Stomach (tissue), 9 donors: ENCODE data around the gene RPL22. TPM values are rescaled to one million over a fixed set of nuclear protein-coding genes. Genes with fewer than 3 reads are reported as not detected.

Experiments used
- DNase-seq, 2 donors: peaks; one replicate each; pipeline versions ENCODE4 v3.0.0 to v3.0.0-alpha.2; 2013 to 2019
- H3K27ac ChIP-seq, 5 donors: fragments of 200-600 bp in 4 of 5; sonication (generic) in 4 of 5; one replicate each; pipeline ENCODE4 v1.5.1; 2013 to 2019; ENCODE audit warnings: mild to moderate bottlenecking in 1 of 5, moderate library complexity in 1 of 5
- H3K27me3 ChIP-seq, 3 donors: fragments of 200-600 bp; sonication (generic); one replicate each; pipeline ENCODE4 v1.5.1; 2017 to 2019; ENCODE audit warnings: mixed run types in 1 of 3
- H3K36me3 ChIP-seq, 4 donors: fragments of 200-600 bp; sonication (generic); 1 replicate in 3 of 4; 2 replicates in 1 of 4; pipeline ENCODE4 v1.5.1; 2016 to 2019
- H3K4me1 ChIP-seq, 4 donors: fragments of 200-600 bp; sonication (generic); one replicate each; pipeline ENCODE4 v1.5.1; 2016 to 2019
- H3K4me3 ChIP-seq, 4 donors: fragments of 200-600 bp; sonication (generic) in 3 of 4; one replicate each; pipeline ENCODE4 v1.5.1; 2016 to 2019; ENCODE audit warnings: mild to moderate bottlenecking in 1 of 4
- H3K9me3 ChIP-seq, 4 donors: fragments of 200-600 bp; sonication (generic); one replicate each; pipeline ENCODE4 v1.5.1; 2016 to 2019
- CTCF ChIP-seq, 7 experiments: fragments of 450-650 bp in 4 of 7; fragments of 200-600 bp in 3 of 7; sonication (generic) in 3 of 7; IDR thresholded peaks; one replicate each; pipeline ENCODE4 v1.5.1; 2016 to 2019; ENCODE audit warnings: antibody characterized with exemption in 7 of 7, control low read depth in 2 of 7, mild to moderate bottlenecking in 1 of 7
- EP300 ChIP-seq: sonication (generic); formaldehyde crosslinking; IDR thresholded peaks from one replicate; pipeline ENCODE4 v1.6.1; 2017; ENCODE audit warnings: antibody characterized with exemption
- POLR2A ChIP-seq, 4 donors: fragments of 450-650 bp; IDR thresholded peaks; one replicate each; pipeline ENCODE4 v1.6.1; 2016; ENCODE audit warnings: antibody characterized with exemption in 4 of 4, control low read depth in 2 of 4, mild to moderate bottlenecking in 1 of 4, moderate library complexity in 1 of 4
- POLR2AphosphoS5 ChIP-seq, 3 donors: sonication (generic); formaldehyde crosslinking; IDR thresholded peaks; one replicate each; pipeline ENCODE4 v1.6.1; 2016; ENCODE audit warnings: antibody characterized with exemption in 3 of 3
- WGBS, 5 donors: extraction: QIAGEN DNeasy Blood & Tissue Kit in 3 of 5; methylation state at CpG; one replicate each; pipeline versions ENCODE4 v1.1.5 to v1.1.7; 2013 to 2018; 5-methylcytosine and 5-hydroxymethylcytosine counted together
- intact Hi-C: fragments of 100-400 bp; cut with DNase I; formaldehyde crosslinking; loops from one replicate; pipeline ENCODE4 v1.15.1; 2023; ENCODE audit warnings: low total_unique reads
- polyA plus RNA-seq, 3 donors: library from polyadenylated mRNA; stranded (reverse); fragments of 200-250 nt; gene quantifications; one replicate each; pipeline ENCODE4 v1.2.3, GENCODE V29; 2013
- total RNA-seq, 5 donors: library from RNA; depleted of rRNA; stranded (reverse); fragments of >200 nt; gene quantifications; one replicate each; pipeline versions ENCODE4 v1.1.0 to v1.2.3, GENCODE V29; 2014 to 2016
- donor health status: healthy with polysubstance abuse.
- donor health status: Bipolar disorder and iron deficiency.
- donor health status: healthy.

Gene RPL22
- total and polyA plus RNA-seq, 8 donors = 103 to 718 (median 239) TPM

GRCh38 chr1:6244401-6245049 lies 45.1 kb upstream of the RPL22 start:
- peaks cover 35 to 53% (median 50%) of the 10 kb centered on the region in 4 donors for H3K4me1 ChIP-seq
- DNase-seq = no peak
- peaks cover 22 to 100% (median 86%) of the 10 kb centered on the region in 3 donors for H3K27me3 ChIP-seq
- H3K36me3 ChIP-seq = no peaks in the 10 kb centered on the region
- no peak for TF ChIP-seq EP300
- no peak for TF ChIP-seq CTCF (IDR thresholded peaks at IDR 0.05)
- no peak for TF ChIP-seq POLR2AphosphoS5 (IDR thresholded peaks at IDR 0.05)
- no peak for TF ChIP-seq POLR2A (IDR thresholded peaks at IDR 0.05)
- 4 to 6% (median 4%) methylated on average over 23 to 24 of the region's 24 CpGs for WGBS, 5 donors
- intact Hi-C loops = loop anchor here (5.0 to 10.0 kb wide), 3 partner anchors 98 to 190 kb away; no protein-coding TSS in a partner anchor
- no peaks in the 10 kb centered on the region for H3K9me3 ChIP-seq
- H3K4me3 ChIP-seq = no peak overlapping the region
- no peak overlapping the region for H3K27ac ChIP-seq

- 6 to 11% (median 6%) methylated on average over 8 to 16 of the region's 16 CpGs for WGBS, 5 donors
These were observed 44.6 kb upstream of the RPL22 start, which contains the start of gene HES3 for GRCh38 chr1:6243993-6244392. Gene HES3, plus strand, starts transcription at chr1:6244179. Its CDS starts 187 bp downstream, at chr1:6244366.

GRCh38 chr1:6243053-6243834 lies 43.8 kb upstream of the RPL22 start:
- Histone ChIP-seq H3K4me3 (no peak overlapping the region), H3K4me1 (peaks cover 28 to 46% (median 41%) of the 10 kb centered on the region in 4 donors), H3K27me3 (peaks cover 22 to 100% (median 76%) of the 10 kb centered on the region in 3 donors), H3K36me3 (no peaks in the 10 kb centered on the region), H3K27ac (no peak overlapping the region), H3K9me3 (no peaks in the 10 kb centered on the region)
- DNase-seq = no peak
- WGBS, 5 donors = 19 to 56% (median 27%) methylated on average over 3 to 20 of the region's 20 CpGs
- TF ChIP-seq POLR2AphosphoS5 (IDR thresholded peaks at IDR 0.05) (no peak), POLR2A (IDR thresholded peaks at IDR 0.05) (no peak), EP300 (no peak), CTCF (IDR thresholded peaks at IDR 0.05) (no peak)
- intact Hi-C loops = loop anchor here (10.0 kb wide), 2 partner anchors 162 to 188 kb away; no protein-coding TSS in a partner anchor

More at GRCh38 chr1:6243993-6244392, 44.6 kb upstream of the RPL22 start, which contains the start of gene HES3:
- no peak for DNase-seq
- Histone ChIP-seq H3K36me3 (no peaks in the 10 kb centered on the region), H3K9me3 (no peaks in the 10 kb centered on the region), H3K27me3 (peaks cover 22 to 100% (median 84%) of the 10 kb centered on the region in 3 donors), H3K27ac (no peak within 1 kb of the TSS), H3K4me3 (no peak within 1 kb of the TSS), H3K4me1 (peaks cover 31 to 49% (median 47%) of the 10 kb centered on the region in 4 donors)
- TF ChIP-seq POLR2AphosphoS5 (IDR thresholded peaks at IDR 0.05) = no peak
- no peak for TF ChIP-seq EP300
- TF ChIP-seq CTCF (IDR thresholded peaks at IDR 0.05) = no peak
- TF ChIP-seq POLR2A (IDR thresholded peaks at IDR 0.05) = no peak
- intact Hi-C loops = loop anchor here (10.0 kb wide), 2 partner anchors 161 to 189 kb away; no protein-coding TSS in a partner anchor
